SK-N-SH (cell line): ENCODE results near the gene ZNG1C.
"Not testable (repeated sequence)": the region's sequence is repeated elsewhere in the genome, so short reads cannot be mapped to it uniquely, and the experiment has no call there.

Experiments used
- CTCF ChIP-seq: fragments of 200-600 bp; sonication (generic); IDR thresholded peaks from 2 replicates; pipeline ENCODE4 v1.6.1; 2017; ENCODE audit warnings: antibody characterized with exemption, mild to moderate bottlenecking, moderate library complexity
- EP300 ChIP-seq, 2 experiments: IDR thresholded peaks; 2 replicates each; pipeline versions ENCODE4 v1.4.0 to v1.6.1; 2012; ENCODE audit warnings: borderline replicate concordance in 1 of 2, low read depth in 1 of 2, low read length in 1 of 2
- EZH2phosphoT487 ChIP-seq: fragments of 200-600 bp; sonication (generic); IDR thresholded peaks from 2 replicates; pipeline ENCODE4 v1.6.1; 2017; ENCODE audit warnings: low read depth, mixed run types, mild to moderate bottlenecking, antibody characterized with exemption, moderate library complexity, borderline replicate concordance
- FOXJ3 ChIP-seq: sonication (generic); formaldehyde crosslinking; IDR thresholded peaks from 2 replicates; pipeline ENCODE4 v1.5.1; 2020; ENCODE audit warnings: mild to moderate bottlenecking, missing genetic modification reagents
- FOXM1 ChIP-seq: IDR thresholded peaks from 2 replicates; pipeline ENCODE4 v1.4.0; 2012; ENCODE audit warnings: low read depth, mild to moderate bottlenecking
- JUND ChIP-seq: IDR thresholded peaks from 2 replicates; pipeline ENCODE4 v1.4.0; 2012
- MAX ChIP-seq: IDR thresholded peaks from 2 replicates; pipeline ENCODE4 v1.4.0; 2012; ENCODE audit warnings: low read depth
- MXI1 ChIP-seq: IDR thresholded peaks from 2 replicates; pipeline ENCODE4 v1.6.1; 2012; ENCODE audit warnings: mild to moderate bottlenecking, low read depth, low read length, improper control_type of control experiment
- POLR2AphosphoS5 ChIP-seq: IDR thresholded peaks from 2 replicates; pipeline ENCODE4 v1.6.1; 2012; ENCODE audit warnings: low read depth, low read length
- RXRA ChIP-seq: IDR thresholded peaks from 2 replicates; pipeline ENCODE4 v1.4.0; 2012; ENCODE audit warnings: low read depth, mild to moderate bottlenecking, borderline replicate concordance
- SIN3A ChIP-seq: IDR thresholded peaks from 2 replicates; pipeline ENCODE4 v1.6.1; 2012; ENCODE audit warnings: low read depth, mild to moderate bottlenecking, low read length, moderate library complexity, borderline replicate concordance
- SMC3 ChIP-seq: IDR thresholded peaks from 2 replicates; pipeline ENCODE4 v1.6.1; 2012; ENCODE audit warnings: low read depth, low read length, improper control_type of control experiment
- YY1 ChIP-seq: IDR thresholded peaks from 2 replicates; pipeline ENCODE4 v1.4.0; 2012; ENCODE audit warnings: low read depth, mild to moderate bottlenecking
- ZBTB33 ChIP-seq: IDR thresholded peaks from 2 replicates; pipeline ENCODE4 v1.4.0; 2012; ENCODE audit warnings: low read depth, borderline replicate concordance

DNA sequence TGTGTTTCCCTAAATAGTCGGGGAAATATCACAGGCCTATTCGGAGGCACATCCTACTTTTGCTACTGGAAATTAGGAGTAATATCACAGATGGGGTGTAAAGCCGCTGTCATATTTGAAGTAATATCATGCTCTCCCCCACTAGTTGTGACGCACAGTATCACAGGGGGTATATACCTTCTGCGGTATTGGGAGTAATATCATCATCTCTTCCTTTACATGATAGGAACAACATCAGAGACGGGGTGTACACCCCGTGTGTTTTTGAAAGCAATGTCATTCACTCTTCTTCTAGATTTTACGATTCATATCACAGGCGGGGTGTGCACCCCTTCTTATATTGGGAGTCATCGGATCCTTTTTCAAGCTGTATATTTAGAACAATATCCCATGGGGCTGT lies 76.4 kb downstream of the ZNG1C start:
- not testable (repeated sequence) for TF ChIP-seq RXRA; CTCF; YY1; EP300 (IDR thresholded peaks at IDR 0.05; ENCODE audit: borderline replicate concordance in 1 of 2, low read depth in 1 of 2, low read length in 1 of 2); SIN3A; EZH2phosphoT487; POLR2AphosphoS5; JUND; FOXJ3; SMC3; MAX; FOXM1; MXI1; ZBTB33
